ENCODE measurements around the gene DNAI4.
"Not testable (repeated sequence)": the region's sequence is repeated elsewhere in the genome, so short reads cannot be mapped to it uniquely, and the experiment has no call there.

The DNAI4 gene

DNA sequence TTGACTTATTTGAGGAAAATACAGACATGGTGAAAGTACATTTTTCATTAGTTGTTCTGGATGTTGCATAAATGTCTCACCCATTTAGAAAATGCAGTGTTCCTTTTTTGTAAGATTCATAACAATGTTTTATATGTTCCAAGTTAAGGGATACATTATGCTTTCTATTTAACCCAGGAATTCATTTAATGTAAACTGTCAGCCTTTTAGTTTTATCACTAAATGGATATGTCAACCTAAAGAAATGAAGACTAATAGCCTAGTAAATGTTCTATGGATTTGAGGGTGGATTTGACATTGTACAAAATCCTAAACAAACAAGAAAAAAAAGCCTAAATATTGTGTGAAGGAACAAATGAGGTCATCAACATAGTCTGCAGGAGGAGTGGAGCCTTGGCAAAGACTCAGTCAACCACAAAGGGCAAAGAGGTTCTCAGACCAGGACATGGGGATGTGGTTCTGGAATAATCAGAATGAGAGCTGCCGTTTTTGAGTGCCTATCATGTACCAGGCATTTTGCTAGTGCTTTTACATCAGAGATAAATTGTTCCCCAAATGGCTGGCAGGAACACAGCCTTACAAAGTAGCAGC lies 114.8 kb downstream of the DNAI4 start:
- no peak for DNase-seq

DNA sequence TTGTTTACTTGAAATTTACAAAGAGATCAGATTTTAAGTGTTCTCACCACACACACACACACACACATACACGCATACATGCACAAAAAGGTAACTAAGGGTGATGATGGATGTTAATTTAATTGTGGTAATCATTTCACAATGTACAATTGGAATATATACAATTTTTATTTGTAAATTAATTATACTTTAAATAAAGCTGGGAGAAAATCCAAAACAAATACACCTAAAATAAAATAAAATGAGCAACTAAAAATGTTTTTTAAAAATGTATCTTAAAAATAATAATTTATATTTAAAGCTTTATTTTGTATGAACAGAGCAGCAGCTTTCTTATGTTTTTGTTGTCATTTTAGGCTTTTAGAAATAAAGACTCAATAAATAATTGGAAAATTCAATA lies 115.4 kb downstream of the DNAI4 start:
- DNase-seq, result no peak

DNA sequence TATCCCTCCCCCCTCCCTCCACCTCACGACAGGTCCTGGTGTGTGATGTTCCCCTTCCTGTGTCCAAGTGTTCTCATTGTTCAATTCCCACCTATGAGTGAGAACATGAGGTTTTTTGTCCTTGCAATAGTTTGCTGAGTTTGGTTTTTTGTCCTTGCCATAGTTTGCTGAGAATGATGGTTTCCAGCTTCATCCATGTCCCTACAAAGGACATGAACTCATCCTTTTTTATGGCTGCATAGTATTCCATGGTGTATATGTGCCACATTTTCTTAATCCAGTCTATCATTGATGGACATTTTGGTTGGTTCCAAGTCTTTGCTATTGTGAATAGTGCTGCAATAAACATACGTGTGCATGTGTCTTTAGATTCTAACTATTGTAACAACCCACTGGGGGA lies 128.8 kb downstream of the DNAI4 start:
- DNase-seq, result not testable (repeated sequence)

DNA sequence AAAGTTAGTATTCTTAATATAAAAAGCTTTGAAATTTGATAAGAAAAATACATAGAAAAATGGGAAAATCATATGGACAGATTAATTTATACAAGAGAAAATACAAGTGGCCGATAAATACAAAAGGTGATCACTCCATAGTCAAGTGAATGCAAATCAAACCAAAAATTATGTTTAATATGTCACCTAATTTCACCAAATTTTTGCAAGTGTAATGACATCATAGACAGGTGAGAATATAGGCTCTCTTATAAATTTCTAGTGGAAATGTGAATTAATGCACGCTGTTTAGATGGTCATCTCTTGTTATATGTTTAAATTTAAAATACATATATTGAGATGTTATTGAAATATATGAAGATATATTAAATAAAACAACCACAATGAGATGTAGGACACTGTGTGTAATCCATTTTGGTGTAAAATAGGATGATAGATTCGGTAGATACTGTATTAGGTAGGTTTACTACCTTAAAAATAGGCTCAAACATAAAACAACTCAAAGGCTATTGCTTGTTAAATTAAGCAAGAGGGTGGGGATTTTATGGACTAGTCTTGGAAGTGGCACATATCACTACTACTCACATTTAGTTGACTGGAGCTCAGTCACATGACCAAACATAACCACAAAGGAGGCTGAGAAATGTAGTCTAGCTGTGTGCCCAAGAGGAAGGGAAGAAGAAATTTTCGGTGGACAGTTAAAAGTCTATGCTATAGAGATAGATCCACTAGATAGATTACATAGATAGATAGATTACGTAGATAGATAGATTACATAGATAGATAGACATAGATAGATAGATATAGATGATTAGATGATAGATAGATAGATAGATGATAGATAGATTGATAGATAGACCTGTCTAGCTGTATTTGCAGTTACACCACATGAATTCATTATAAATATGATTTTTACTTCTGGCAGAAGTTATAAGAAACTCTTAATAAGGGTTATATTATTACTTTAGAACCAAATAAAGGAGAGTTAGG lies 132.7 kb downstream of the DNAI4 start:
- no peak for DNase-seq

DNA sequence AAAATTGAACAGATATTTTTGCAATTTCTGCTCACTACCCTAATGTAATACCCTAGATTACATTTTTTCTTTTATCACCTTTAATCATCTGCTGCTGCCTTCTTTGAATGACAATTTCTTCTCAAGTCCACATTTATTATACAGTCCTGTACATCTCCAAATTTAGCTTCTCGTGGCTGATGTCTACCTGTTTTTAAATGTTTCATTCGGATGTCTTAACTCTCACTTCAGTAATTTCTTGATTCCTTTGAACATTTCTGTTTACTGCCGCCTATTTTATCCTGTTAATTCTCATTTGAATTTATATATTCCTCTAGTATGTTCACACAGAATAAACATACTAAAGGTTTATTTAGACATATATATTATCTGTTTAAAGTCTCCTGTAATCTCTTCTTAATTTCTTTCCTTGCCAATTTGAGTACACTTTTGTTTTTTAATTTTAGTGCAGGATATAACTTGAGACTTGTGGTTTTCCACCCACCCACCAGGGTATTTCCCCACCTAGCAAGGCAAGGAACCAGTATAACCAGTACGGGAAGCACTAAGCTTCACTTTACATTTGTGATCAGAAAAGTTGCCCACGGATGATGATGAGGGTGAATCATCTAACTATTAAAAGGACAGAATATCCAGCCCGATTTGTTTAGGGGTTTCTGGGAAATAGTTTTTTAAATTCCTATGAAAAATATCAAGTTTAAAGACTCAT lies 136.3 kb downstream of the DNAI4 start:
- no peak for DNase-seq

DNA sequence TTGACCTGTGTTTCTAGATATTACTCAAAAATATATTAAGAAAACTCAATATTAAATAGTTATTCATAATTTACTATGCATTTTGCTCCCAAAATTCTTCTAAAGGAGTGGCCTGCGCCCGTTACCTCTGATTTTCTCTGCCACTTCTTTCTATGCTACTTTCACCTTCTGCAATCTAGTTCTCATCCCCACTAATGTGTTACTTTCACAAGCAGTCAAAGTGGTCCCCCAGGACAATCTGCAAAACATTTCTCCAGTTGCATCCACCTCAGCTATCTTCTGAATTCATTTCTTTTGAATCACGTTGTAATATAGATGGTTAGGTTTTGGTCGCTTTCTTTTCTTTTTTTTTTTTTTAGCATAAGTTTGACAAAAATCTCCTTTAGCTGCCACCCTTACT lies 137.0 kb downstream of the DNAI4 start:
- DNase-seq, result no peak

DNA sequence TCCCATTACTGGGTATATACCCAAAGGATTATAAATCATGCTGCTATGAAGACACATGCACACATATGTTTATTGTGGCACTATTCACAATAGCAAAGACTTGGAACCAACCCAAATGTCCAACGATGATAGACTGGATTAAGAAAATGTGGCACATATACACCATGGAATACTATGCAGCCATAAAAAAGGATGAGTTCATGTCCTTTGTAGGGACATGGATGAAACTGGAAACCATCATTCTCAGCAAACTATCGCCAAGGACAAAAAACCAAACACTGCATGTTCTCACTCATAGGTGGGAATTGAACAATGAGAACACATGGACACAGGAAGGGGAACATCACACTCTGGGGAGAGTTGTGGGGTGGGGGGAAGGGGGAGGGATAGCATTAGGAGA lies 138.9 kb downstream of the DNAI4 start:
- DNase-seq, result not testable (repeated sequence)

DNA sequence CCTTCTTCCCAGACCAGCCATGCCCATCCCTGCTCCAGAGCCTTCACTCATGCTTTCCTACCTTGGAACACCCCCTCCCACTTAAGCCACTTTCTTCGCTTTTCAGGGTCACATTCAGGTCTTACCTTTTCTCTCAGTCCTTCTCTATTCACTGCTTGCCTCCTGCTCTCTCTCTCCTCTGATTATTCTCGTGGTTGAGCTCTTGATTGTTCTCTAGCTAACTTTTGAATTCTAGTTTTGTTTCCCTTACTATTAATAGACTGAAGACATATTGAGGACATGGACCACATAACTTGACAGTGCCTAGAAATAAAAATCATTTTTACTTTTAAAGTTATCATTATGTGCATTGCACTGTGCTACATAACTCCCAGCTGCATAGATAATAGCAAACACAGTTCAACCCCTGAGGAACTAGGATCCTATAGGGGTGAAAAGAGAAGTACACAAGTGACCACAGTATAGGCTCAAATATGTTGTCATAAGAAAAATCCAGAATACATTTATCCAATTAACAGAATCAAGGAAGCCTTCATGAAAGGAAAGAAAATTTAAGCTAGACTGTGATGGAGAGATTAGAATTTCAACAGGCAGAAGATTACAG lies 145.1 kb downstream of the DNAI4 start:
- no peak for DNase-seq

DNA sequence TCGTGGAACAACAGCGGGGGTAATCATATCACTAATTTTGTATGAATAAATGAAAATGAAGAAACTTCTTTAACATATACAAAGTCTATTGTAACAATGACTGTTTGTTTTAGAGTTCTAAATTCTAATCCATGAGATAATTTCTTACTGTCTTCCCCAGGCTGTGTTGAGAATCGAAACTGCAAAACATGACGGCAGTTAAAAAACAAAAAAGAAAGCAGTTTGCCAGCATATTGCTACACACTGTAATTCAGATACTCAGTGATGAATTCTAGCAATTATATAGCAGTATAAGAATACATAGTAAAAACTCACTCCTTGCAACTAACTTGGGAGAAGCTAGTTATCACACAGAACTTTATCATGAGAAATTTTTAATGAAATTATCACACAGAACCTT lies 145.7 kb downstream of the DNAI4 start:
- peak; percentile 37 for DNase-seq

DNA sequence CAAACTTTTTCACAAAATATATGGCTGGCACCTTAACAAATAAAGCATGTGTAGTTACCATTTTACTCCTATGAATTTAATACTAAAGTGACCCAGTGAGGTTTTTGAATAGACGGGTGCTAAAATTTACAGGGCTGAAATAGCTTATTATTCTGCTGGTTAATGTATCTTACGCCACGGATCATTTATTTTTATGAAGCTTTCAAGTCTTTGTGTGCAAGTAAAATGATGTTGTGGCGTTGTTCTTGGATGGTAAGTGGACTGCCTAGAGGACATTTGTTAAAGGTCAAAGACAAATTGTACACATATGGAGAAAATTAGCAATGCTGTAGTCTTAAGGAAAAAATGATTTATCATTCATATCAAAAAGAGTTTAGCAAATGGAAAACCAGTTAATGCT lies 146.4 kb downstream of the DNAI4 start:
- peak; percentile 96 for DNase-seq

DNA sequence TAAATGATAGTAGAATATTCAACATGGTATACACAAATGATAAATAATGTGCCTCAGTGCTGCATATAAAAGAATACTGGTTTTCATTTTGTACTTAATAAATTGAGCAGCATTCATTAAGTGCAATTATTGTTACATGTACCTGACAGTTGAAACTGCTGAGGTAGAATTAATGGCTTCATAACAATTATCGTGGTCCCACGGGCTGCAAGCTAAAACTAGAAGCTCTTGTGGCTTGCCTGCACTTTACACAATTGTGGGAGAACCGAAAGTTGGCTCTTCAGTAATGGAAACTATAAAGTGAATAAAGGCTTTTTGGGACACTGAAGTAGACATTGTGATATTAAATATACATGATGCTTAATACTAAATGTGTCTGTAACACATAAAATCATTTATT lies 146.8 kb downstream of the DNAI4 start:
- DNase-seq, result peak; percentile 98

DNA sequence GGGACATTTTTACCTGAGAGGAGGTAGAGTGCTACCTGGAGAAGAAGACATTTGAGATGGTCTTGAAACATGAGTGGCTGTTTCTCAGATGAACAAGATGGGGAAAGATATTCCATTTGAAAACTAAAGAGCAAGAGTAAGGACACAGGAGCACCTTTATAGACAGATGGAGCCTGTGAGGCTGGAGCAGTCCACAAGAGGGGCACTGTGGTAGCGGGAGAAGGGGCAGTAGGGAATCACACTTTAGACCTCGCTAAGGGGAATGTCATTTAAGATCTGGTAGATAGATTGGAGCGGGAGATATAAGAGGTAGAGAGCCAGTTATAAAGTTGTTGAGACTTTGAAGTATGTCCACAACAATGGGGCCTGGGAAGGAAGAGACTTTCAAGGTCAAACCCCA lies 149.0 kb downstream of the DNAI4 start:
- no peak for DNase-seq

DNA sequence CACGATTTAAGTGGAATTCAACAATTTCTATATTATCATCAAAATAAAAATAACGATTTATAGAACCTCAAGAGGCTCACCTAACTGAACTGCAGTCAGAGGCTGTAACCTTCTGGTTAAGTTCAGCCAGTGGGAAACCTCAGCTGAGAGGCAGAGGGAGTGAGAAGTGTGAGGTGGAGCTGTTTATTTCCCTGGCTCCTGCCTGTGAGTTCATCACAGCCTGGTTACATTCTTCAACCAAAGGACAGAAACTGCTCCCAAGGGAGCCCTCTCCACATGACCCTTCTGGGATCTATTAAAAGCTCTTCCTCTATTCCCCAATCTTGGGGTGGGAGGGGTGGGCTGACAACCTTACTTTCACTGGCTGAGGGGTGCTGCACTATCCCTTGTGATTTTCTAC lies 150.2 kb downstream of the DNAI4 start:
- DNase-seq, result no peak

DNA sequence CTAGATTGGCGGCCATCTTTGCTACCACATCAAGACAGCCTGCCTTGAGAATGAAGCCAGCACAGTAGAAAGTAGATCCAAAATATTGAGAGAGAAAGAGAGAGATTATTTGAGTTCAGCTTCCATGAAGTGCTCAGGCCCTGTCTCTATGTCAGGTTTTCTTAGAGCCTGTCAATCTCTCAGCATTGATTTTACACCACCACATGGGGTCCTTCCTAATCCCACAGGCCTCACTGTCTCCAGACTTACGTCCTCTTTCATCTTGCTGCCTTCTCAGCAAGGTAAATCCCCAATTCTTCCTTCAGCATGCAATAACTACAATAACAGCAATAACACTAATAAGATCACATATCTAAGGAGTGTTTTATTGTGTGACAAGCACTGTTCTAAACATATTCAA lies 151.4 kb downstream of the DNAI4 start:
- DNase-seq, result no peak

DNA sequence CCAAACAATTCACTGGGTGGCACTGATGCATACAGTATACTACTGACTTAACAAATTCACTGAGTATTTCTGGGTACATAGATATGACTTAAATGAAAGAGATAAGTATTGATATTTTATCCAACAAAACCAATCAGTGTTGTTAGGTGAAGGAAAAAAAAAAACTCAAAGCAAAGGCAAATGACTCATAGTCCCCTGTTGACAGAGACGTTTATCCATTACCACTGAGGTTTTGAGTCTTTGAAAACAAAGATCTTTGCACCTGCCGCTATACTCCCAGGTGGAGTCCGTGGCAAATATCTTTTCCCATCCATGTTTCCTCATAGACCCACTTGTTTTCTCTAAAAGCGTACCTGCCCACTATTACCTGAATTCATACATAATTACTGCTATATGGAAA lies 154.0 kb downstream of the DNAI4 start:
- DNase-seq, result peak; percentile 29

DNA sequence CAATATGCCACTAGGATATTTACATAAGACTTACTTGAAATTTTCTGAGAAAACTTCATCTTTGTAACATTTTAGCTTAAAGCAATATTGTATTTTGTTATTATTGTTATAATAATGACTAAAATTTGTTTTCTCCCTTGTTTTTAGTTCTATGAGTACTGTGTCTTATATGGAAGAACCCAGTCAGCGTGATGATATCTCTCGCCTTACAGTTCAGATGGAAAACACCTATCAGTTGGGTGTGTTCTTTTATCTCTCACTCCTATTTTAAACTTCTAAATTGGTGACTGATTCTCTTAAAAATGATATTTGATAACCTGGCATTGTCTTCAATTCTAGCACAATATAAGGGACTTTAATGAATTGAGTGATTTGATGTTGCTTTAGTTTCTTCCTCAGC lies 154.4 kb downstream of the DNAI4 start:
- DNase-seq, result no peak

DNA sequence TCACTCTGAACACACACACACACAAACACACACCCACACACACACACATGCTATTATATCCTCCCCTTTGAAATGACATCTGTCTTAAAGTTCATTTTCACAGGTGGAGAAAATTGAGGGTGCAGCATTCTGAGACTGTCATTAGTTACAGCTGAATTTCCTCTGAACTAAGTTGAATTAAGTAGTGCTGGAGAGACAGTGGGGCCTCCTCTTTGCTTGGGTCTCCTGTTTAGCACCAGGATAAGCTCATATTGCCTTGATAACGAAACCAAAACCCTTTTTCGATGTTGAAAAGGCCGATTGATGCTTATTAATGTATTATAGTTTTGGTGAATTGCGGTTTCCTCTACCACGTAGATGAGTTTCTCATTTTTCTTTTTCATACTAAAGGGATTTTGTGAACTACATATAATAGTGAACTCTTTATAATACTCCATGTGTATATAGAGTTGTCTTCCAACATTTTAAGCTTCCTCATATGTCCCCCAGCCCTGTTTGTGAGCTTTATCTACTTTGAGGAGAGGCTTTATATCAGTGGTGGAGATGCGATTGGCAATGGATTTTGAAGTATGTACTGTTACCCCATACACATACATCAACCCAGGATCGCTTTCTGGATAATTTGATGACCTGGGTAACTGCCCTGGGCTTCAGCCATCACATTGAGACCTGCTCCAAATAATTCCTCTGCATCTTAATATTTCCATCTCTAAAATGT lies 155.0 kb downstream of the DNAI4 start:
- no peak for DNase-seq

DNA sequence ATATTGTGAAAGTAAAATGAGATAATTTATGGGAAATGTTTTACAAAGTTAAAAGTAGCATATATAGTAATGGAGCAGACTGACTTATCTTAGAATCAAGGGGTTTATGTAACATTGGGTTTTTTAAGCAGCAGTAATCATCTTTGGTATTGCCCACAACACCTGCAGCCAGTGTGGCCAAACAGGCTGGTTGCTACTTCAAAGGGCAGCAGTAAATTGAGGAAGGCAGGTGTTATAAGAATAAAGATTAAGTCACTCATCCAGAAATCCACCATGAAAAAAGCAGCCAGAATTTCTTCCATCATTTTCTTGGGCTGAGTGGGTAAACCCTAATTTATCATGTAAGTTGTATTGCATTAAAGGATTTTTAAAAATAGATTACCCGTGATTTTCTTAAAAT lies 155.7 kb downstream of the DNAI4 start:
- peak; percentile 20 for DNase-seq

DNA sequence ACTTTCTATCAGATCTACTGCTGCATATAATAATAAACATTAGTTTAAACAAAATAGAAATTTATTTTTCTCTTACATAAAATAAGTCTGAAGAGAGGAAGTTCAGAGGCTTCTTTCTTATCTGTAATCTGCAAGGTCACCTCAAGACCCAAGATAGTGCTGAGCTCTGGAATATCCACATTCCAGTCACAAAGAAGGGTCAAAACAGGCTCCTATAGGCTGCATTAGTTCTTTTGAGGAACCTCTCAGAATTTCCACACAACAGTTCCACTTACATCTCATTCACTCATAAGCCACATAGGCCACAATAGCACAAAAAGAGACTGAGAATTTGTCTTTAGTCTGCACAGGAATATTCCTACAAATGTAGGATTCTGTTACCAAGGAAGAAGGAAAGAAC lies 157.0 kb downstream of the DNAI4 start:
- no peak for DNase-seq

DNA sequence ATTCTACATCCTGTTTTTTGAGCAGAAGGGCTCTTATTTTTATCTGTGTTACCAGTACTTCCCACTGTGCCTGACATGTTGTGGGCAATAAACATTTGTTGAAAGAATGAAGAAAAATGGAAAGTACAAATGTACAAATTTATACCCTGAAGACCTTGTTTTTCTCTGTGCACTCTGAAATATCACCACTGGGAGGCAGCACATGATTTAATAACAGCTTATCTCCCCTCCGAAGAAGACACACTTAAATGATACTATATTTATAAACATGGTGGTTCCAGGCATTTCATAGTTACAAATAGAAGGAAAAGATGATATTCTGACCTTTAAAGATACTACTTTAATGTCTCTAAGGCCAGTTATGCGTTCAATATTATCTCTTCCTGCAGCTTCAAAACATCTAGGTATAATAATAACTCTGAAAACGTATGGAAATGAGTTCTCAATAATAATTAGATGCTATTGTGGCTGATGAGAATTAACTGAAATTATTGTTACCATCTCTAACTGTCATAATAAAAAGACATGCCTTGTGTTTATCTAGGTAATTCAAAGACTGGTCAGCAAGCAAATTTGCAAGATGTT lies 159.6 kb downstream of the DNAI4 start:
- DNase-seq, result peak; percentile 72

Measured in NCI-H1105 treated with DMSO at 0.1 percent for 48 hours (cell line).